HAP-1 (cell line): Measurements from ENCODE around the gene AMD1.
"Not testable (repeated sequence)": the region's sequence is repeated elsewhere in the genome, so short reads cannot be mapped to it uniquely, and the experiment has no call there.

Experiments used
- DNase-seq, 2 experiments: peaks; one replicate each; pipeline ENCODE4 v3.0.0-alpha.2; 2016 to 2020; ENCODE audit warnings: low spot score in 2 of 2
- H3K27me3 ChIP-seq: fragments of 250-450 bp; sonication (Bioruptor Pico); 2 replicates; pipeline ENCODE4 v1.5.1; 2020; ENCODE audit warnings: low read depth, mild to moderate bottlenecking, moderate library complexity
- H3K36me3 ChIP-seq: fragments of 250-450 bp; sonication (Bioruptor Pico); replicated peaks from 2 replicates; pipeline ENCODE4 v1.5.1; 2020; ENCODE audit warnings: mild to moderate bottlenecking
- H3K4me1 ChIP-seq: fragments of 250-450 bp; sonication (Bioruptor Pico); 2 replicates; pipeline ENCODE4 v1.5.1; 2020; ENCODE audit warnings: mild to moderate bottlenecking
- H3K4me3 ChIP-seq: fragments of 250-450 bp; sonication (Bioruptor Pico); 2 replicates; pipeline ENCODE4 v1.5.1; 2020; ENCODE audit warnings: mild to moderate bottlenecking, moderate library complexity
- H3K9me3 ChIP-seq: fragments of 250-450 bp; sonication (Bioruptor Pico); 2 replicates; pipeline ENCODE4 v1.5.1; 2020; ENCODE audit warnings: mild to moderate bottlenecking, moderate library complexity
- in situ Hi-C: fragments of 300-500 bp; cut with MboI; formaldehyde crosslinking; loops from 3 replicates; pipeline ENCODE4 v1.14.3; 2020; ENCODE audit warnings: low sequenced_read_pairs, inconsistent platforms, mixed read lengths

AMD1 gene

GRCh38 chr6:110882824-110883554, 8.4 kb downstream of the AMD1 start:
- peaks cover 33% of the 10 kb centered on the region for H3K4me1 ChIP-seq
- no peak overlapping the region for H3K4me3 ChIP-seq
- H3K27me3 ChIP-seq, result no peaks in the 10 kb centered on the region
- DNase-seq, result no peak
- peaks cover 2% of the 10 kb centered on the region for H3K36me3 ChIP-seq
- in situ Hi-C loops, result no loop called here
- H3K9me3 ChIP-seq, result no peaks in the 10 kb centered on the region

- in situ Hi-C loops, result no loop called here
- DNase-seq, result no peak
- Histone ChIP-seq H3K27me3 (no peaks in the 10 kb centered on the region), H3K4me1 (peaks cover 24% of the 10 kb centered on the region), H3K4me3 (no peak overlapping the region), H3K36me3 (peaks cover 13% of the 10 kb centered on the region), H3K9me3 (no peaks in the 10 kb centered on the region)
These were observed 9.7 kb downstream of the AMD1 start for GRCh38 chr6:110884321-110884720.

- H3K9me3 ChIP-seq, result no peaks in the 10 kb centered on the region
- no peak for DNase-seq
- in situ Hi-C loops, result no loop called here
- no peaks in the 10 kb centered on the region for H3K27me3 ChIP-seq
- peaks cover 25% of the 10 kb centered on the region for H3K36me3 ChIP-seq
- peaks cover 14% of the 10 kb centered on the region for H3K4me1 ChIP-seq
- H3K4me3 ChIP-seq, result no peak overlapping the region
These were observed 10.9 kb downstream of the AMD1 start for GRCh38 chr6:110885526-110885925.

GRCh38 chr6:110886555-110887167, 12.1 kb downstream of the AMD1 start:
- DNase-seq, result no peak
- Histone ChIP-seq H3K9me3 (no peaks in the 10 kb centered on the region), H3K27me3 (no peaks in the 10 kb centered on the region), H3K4me1 (peaks cover 10% of the 10 kb centered on the region), H3K4me3 (no peak overlapping the region), H3K36me3 (peaks cover 36% of the 10 kb centered on the region)
- in situ Hi-C loops, result no loop called here

GRCh38 chr6:110890288-110890687, 15.7 kb downstream of the AMD1 start:
- no peak for DNase-seq
- in situ Hi-C loops, result no loop called here
- no peaks in the 10 kb centered on the region for H3K9me3 ChIP-seq
- no peaks in the 10 kb centered on the region; the same call in 1 of the 2 replicates for H3K4me1 ChIP-seq
- no peaks in the 10 kb centered on the region for H3K27me3 ChIP-seq
- H3K4me3 ChIP-seq, result no peak overlapping the region
- peaks cover 72% of the 10 kb centered on the region for H3K36me3 ChIP-seq

GRCh38 chr6:110895907-110896608, 21.5 kb downstream of the AMD1 start:
- no peak for DNase-seq
- in situ Hi-C loops, result no loop called here
- 0 out of 2 replicates have a peak, but pooled peaks cover 2% of the 10 kb centered on the region for H3K4me1 ChIP-seq
- H3K9me3 ChIP-seq, result no peaks in the 10 kb centered on the region
- no peaks in the 10 kb centered on the region for H3K27me3 ChIP-seq
- no peak overlapping the region for H3K4me3 ChIP-seq
- H3K36me3 ChIP-seq, result peaks cover 65% of the 10 kb centered on the region

- Histone ChIP-seq H3K4me3 (no peak overlapping the region), H3K4me1 (0 out of 2 replicates have a peak, but pooled peaks cover 2% of the 10 kb centered on the region), H3K36me3 (peaks cover 51% of the 10 kb centered on the region), H3K27me3 (no peaks in the 10 kb centered on the region), H3K9me3 (no peaks in the 10 kb centered on the region)
- in situ Hi-C loops, result no loop called here
- no peak for DNase-seq
These were observed 22.8 kb downstream of the AMD1 start for GRCh38 chr6:110897433-110897832.

GRCh38 chr6:110898111-110898510, 23.5 kb downstream of the AMD1 start:
- in situ Hi-C loops, result no loop called here

GRCh38 chr6:110900028-110900598, 25.5 kb downstream of the AMD1 start:
- H3K27me3 ChIP-seq, result no peaks in the 10 kb centered on the region
- H3K36me3 ChIP-seq, result peaks cover 25% of the 10 kb centered on the region
- 0 out of 2 replicates have a peak, but pooled peaks cover 2% of the 10 kb centered on the region for H3K4me1 ChIP-seq
- H3K9me3 ChIP-seq, result peaks cover 7% of the 10 kb centered on the region; the same call in 1 of the 2 replicates
- in situ Hi-C loops, result no loop called here
- no peak overlapping the region for H3K4me3 ChIP-seq
- DNase-seq, result no peak

More at GRCh38 chr6:110898111-110898510, 23.5 kb downstream of the AMD1 start:
- Histone ChIP-seq H3K4me3 (no peak overlapping the region), H3K4me1 (0 out of 2 replicates have a peak, but pooled peaks cover 2% of the 10 kb centered on the region), H3K9me3 (no peaks in the 10 kb centered on the region), H3K36me3 (peaks cover 45% of the 10 kb centered on the region), H3K27me3 (no peaks in the 10 kb centered on the region)
- no peak for DNase-seq

GRCh38 chr6:110901601-110902000, 27.0 kb downstream of the AMD1 start:
- in situ Hi-C loops, DNase-seq, H3K4me3 ChIP-seq: not testable (repeated sequence)

GRCh38 chr6:110902091-110902490, 27.5 kb downstream of the AMD1 start:
- H3K4me3 ChIP-seq, result no peak overlapping the region
- H3K27me3 ChIP-seq, result no peaks in the 10 kb centered on the region
- peaks cover 7% of the 10 kb centered on the region; the same call in 1 of the 2 replicates for H3K9me3 ChIP-seq
- in situ Hi-C loops, result no loop called here
- 0 out of 2 replicates have a peak, but pooled peaks cover 2% of the 10 kb centered on the region for H3K4me1 ChIP-seq
- DNase-seq, result no peak
- H3K36me3 ChIP-seq, result peaks cover 5% of the 10 kb centered on the region

More at GRCh38 chr6:110901601-110902000, 27.0 kb downstream of the AMD1 start:
- H3K9me3 ChIP-seq, H3K4me1 ChIP-seq, H3K36me3 ChIP-seq, H3K27me3 ChIP-seq: not testable (repeated sequence)

GRCh38 chr6:110906273-110906672, 31.7 kb downstream of the AMD1 start:
- H3K4me3 ChIP-seq, H3K36me3 ChIP-seq, H3K4me1 ChIP-seq, DNase-seq, H3K9me3 ChIP-seq, in situ Hi-C loops, H3K27me3 ChIP-seq: not testable (repeated sequence)

- Histone ChIP-seq H3K4me3 (no peak overlapping the region), H3K36me3 (no peaks in the 10 kb centered on the region), H3K27me3 (no peaks in the 10 kb centered on the region), H3K4me1 (no peaks in the 10 kb centered on the region), H3K9me3 (no peaks in the 10 kb centered on the region)
- in situ Hi-C loops, result no loop called here
- no peak for DNase-seq
These were observed 56.2 kb downstream of the AMD1 start for GRCh38 chr6:110930781-110931180.
